Measurements from ENCODE around the gene KCNC1.

Gene KCNC1

GRCh38 chr11:17793642-17794170 is 59.1 kb downstream of the KCNC1 start:
- DNase-seq (ENCODE audit: low spot score), result no peak

- no peak for DNase-seq (ENCODE audit: low spot score)
Observed at GRCh38 chr11:17794981-17795380, 60.4 kb downstream of the KCNC1 start.

- DNase-seq (ENCODE audit: low spot score), result no peak
Observed at GRCh38 chr11:17796154-17796553, 61.6 kb downstream of the KCNC1 start.

GRCh38 chr11:17798253-17798652 is 63.7 kb downstream of the KCNC1 start:
- DNase-seq (ENCODE audit: low spot score), result no peak

- DNase-seq (ENCODE audit: low spot score), result no peak
Observed at GRCh38 chr11:17798716-17799115, 64.1 kb downstream of the KCNC1 start.

GRCh38 chr11:17799147-17799546 is 64.6 kb downstream of the KCNC1 start:
- DNase-seq (ENCODE audit: low spot score), result no peak

- DNase-seq (ENCODE audit: low spot score), result no peak
Observed at GRCh38 chr11:17801166-17801565, 66.6 kb downstream of the KCNC1 start.

GRCh38 chr11:17802491-17802890 is 67.9 kb downstream of the KCNC1 start:
- no peak for DNase-seq (ENCODE audit: low spot score)

GRCh38 chr11:17803754-17804334 is 69.3 kb downstream of the KCNC1 start:
- DNase-seq (ENCODE audit: low spot score), result no peak

- DNase-seq (ENCODE audit: low spot score), result no peak
Observed at GRCh38 chr11:17805043-17805442, 70.5 kb downstream of the KCNC1 start.

GRCh38 chr11:17805873-17806272 is 71.3 kb downstream of the KCNC1 start:
- DNase-seq (ENCODE audit: low spot score), result no peak

GRCh38 chr11:17807034-17807433 is 72.5 kb downstream of the KCNC1 start:
- DNase-seq (ENCODE audit: low spot score), result no peak

- no peak for DNase-seq (ENCODE audit: low spot score)
Observed at GRCh38 chr11:17810041-17810440, 75.5 kb downstream of the KCNC1 start.

GRCh38 chr11:17810746-17811145 is 76.2 kb downstream of the KCNC1 start:
- no peak for DNase-seq (ENCODE audit: low spot score)

- DNase-seq (ENCODE audit: low spot score), result no peak
Observed at GRCh38 chr11:17811352-17811751, 76.8 kb downstream of the KCNC1 start.

GRCh38 chr11:17812091-17812864 is 77.7 kb downstream of the KCNC1 start:
- DNase-seq (ENCODE audit: low spot score), result no peak

GRCh38 chr11:17812865-17813187 is 78.2 kb downstream of the KCNC1 start:
- no peak for DNase-seq (ENCODE audit: low spot score)

GRCh38 chr11:17813391-17814059 is 78.9 kb downstream of the KCNC1 start:
- DNase-seq (ENCODE audit: low spot score), result no peak

GRCh38 chr11:17814546-17814945 is 80.0 kb downstream of the KCNC1 start:
- DNase-seq (ENCODE audit: low spot score), result no peak

GRCh38 chr11:17816232-17816931 is 81.8 kb downstream of the KCNC1 start:
- DNase-seq (ENCODE audit: low spot score), result no peak

GRCh38 chr11:17821648-17822400 is 87.2 kb downstream of the KCNC1 start:
- DNase-seq (ENCODE audit: low spot score), result no peak

GRCh38 chr11:17822401-17822781 is 87.8 kb downstream of the KCNC1 start:
- no peak for DNase-seq (ENCODE audit: low spot score)

Data from CD4-positive, alpha-beta T cell treated with Interleukin-15 for 4 hours (primary cell).